Measurements from ENCODE around the gene GSG1.

Gene GSG1

DNA sequence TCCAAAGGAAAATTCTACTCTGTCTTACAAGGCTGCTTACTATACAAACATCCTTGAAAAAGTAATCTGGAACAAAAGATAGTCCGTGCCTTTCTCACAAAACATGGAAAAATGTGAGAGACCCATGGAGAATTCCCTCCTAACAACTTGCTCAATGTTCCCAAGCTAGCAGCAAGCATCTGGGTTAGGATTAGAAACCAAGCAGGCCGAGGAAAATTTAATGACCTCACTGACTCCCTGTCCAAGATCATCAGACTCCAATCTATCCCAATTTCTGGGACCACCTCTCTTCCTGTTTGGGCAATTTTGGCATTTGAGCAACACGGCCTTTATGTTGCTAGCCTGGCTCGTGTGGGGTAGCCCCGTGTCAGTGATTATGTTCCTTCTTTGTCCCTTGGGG is 18.1 kb upstream of the GSG1 start:
- in situ Hi-C loops (cut with HindIII; ENCODE audit: low sequenced_read_pairs): no loop called here

- in situ Hi-C loops (cut with HindIII; ENCODE audit: low sequenced_read_pairs): no loop called here
Measured at GRCh38 chr12:13120413-13120812, 16.9 kb upstream of the GSG1 start.

GRCh38 chr12:13119826-13120225 is 16.4 kb upstream of the GSG1 start:
- in situ Hi-C loops (cut with HindIII; ENCODE audit: low sequenced_read_pairs): no loop called here

- in situ Hi-C loops (cut with HindIII; ENCODE audit: low sequenced_read_pairs): no loop called here
Measured at GRCh38 chr12:13117029-13117428, 13.6 kb upstream of the GSG1 start.

- in situ Hi-C loops (cut with HindIII; ENCODE audit: low sequenced_read_pairs): no loop called here
Measured at GRCh38 chr12:13116259-13116658, 12.8 kb upstream of the GSG1 start.

GRCh38 chr12:13114251-13115052 is 11.0 kb upstream of the GSG1 start:
- in situ Hi-C loops (cut with HindIII; ENCODE audit: low sequenced_read_pairs): no loop called here

DNA sequence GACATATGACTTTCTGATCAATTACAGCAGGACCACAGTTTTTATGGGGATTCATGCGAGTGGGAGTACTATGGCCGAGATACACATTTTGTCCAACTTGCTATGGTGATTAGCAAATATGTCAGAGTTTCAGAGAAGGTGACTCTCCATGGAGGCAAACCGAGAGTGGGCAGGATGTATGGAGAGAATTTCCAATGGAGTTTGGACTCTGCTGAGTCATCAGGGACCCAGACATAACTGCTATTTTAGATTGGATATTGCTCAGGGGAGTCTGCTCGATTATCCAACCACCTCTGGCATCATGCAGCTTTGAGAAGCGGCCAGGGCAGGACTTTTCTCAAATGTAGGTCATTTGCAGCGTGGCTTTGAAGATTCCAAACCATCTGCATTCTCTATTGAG is 9.5 kb upstream of the GSG1 start:
- in situ Hi-C loops (cut with HindIII; ENCODE audit: low sequenced_read_pairs): no loop called here

DNA sequence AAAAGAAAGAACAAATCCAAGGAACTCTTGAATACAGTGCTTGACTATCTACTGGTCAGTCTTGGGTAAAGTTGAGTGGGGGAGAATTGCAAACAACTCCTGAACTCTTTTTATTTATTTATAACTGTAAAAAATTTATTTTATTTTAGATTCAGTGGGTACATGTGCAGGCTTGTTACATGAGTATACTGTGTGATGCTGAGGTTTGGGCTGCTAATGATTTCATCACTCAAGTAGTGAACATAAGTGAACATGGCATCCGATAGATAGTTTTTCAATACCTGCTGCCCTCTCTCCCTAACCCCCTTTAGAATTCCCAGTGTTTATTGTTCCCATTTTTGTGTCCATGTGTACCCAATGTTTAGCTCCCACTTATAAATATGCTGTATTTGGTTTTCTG is 3.2 kb upstream of the GSG1 start:
- in situ Hi-C loops (cut with HindIII; ENCODE audit: low sequenced_read_pairs): no loop called here

DNA sequence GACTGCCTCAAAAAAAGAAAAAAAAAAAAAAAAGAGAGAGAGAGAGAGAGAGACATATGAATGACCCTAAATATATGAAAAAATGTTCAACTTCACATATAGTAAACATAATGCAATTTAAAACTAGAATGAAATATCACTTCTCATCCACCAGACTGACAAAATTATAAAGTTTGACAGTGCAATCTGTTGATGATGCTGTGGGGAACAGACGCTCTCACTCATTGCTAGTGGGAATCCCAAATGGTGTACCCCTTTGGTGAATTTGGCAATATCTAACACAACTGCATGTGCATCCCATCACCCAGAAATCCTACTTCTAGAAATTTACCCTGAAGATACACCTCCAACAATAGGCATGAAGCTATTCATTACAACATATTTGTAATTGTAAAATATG is 2.3 kb upstream of the GSG1 start:
- in situ Hi-C loops (cut with HindIII; ENCODE audit: low sequenced_read_pairs): no loop called here

GRCh38 chr12:13104409-13104808 is 942 bp upstream of the GSG1 start:
- in situ Hi-C loops (cut with HindIII; ENCODE audit: low sequenced_read_pairs): no loop called here

GRCh38 chr12:13102461-13103195 is 839 bp downstream of the GSG1 start:
- in situ Hi-C loops (cut with HindIII; ENCODE audit: low sequenced_read_pairs): no loop called here

DNA sequence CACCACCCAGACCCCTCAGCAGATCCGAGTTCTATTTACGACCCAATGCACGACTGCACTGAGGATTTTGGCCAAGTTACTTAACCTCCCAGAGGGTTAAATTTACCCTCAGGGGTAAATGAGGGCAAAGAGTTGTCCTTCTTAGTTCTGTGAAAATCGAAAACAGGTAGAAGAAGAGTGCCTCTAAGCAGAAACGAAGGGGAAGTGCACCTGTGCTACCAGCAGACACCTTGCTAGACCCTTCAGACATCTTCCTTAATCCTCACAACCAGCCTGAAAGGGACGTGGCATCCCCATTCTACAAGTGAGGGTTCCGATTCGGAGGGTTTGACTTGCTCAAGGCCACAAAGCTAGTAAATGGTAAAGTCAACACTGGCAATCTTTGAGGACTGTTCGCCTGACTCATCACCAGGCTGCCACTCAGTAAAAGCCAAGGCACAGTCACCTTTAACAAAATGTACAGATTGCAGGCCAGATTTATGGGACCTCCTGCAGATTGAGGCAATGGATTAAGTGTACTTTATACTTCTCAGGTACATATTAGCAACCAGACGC is 1.6 kb downstream of the GSG1 start:
- in situ Hi-C loops (cut with HindIII; ENCODE audit: low sequenced_read_pairs): no loop called here

GRCh38 chr12:13100882-13101769 is 2.3 kb downstream of the GSG1 start:
- in situ Hi-C loops (cut with HindIII; ENCODE audit: low sequenced_read_pairs): no loop called here

- in situ Hi-C loops (cut with HindIII; ENCODE audit: low sequenced_read_pairs): no loop called here
Measured at GRCh38 chr12:13100605-13100881, 2.9 kb downstream of the GSG1 start.

- in situ Hi-C loops (cut with HindIII; ENCODE audit: low sequenced_read_pairs): no loop called here
Measured at GRCh38 chr12:13099844-13100604, 3.4 kb downstream of the GSG1 start.

DNA sequence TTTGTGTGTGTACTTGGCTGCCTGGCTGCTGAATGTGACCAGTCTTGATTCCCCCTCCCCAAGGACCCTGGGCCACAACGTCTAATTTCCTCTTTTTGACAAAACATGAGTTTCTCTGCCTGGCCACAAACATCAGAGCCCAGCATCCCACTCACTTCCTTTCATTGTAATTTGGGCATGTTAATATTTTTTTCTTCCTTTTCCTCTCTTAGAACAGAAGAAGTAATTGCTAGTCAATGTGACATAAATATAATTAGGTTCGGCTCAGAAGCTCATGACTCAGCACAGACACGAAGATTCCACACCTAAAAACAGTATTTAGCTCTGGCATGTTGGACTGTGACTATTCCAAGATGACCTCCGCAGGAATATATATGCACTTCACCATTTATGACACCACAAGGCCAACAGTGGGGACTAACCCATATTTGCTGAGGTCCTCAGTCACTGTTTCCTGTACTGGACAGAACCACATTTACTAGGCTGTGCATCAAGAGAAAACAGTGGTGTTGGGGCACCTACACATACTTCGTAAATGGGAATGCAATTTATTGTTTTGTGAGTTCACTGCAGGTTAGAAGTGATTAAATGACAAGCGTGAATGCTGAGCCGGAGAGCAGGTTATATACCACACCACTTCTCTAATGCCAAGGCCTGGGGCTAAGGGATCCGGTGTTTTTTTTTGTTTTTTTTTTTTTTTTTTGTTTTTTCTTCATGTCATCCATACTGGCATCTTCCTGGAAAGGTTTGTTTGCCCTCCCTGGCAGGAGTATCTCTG is 4.2 kb downstream of the GSG1 start:
- in situ Hi-C loops (cut with HindIII; ENCODE audit: low sequenced_read_pairs): no loop called here

GRCh38 chr12:13097491-13098011 is 5.9 kb downstream of the GSG1 start:
- in situ Hi-C loops (cut with HindIII; ENCODE audit: low sequenced_read_pairs): no loop called here

DNA sequence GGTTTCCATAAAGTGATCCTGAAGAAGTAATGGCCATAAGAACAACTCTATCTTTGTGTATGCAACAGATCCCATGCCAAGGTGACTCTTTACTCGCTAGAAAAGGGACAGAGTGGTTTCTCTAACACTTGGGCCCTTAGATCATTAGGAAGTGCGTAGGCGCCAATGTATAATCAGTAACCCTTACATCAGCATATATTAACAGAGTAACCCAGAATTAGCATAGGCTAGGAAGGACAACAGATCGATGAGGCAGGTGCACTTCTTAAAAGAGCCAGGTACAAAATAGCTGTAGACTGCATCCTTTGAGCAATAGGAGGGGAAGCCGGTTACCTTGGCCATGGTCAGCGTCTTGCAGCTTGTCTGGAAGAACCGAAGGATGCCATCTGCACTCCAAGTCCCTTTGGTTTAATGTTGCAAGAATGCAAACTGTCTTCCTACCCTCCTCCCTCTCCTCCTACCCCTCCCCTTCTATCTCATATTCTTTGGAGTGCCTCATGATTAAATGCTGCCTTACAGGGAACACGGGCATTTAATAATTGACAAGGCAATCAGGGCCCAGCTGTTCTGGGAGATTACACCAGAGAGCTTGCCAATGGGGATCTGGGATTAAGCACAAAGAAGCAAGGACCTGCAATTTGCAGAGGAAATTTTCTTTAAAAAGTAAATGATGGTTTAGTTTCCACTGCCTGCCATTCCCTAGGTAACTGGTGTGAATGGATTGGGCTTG is 8.0 kb downstream of the GSG1 start:
- in situ Hi-C loops (cut with HindIII; ENCODE audit: low sequenced_read_pairs): no loop called here

DNA sequence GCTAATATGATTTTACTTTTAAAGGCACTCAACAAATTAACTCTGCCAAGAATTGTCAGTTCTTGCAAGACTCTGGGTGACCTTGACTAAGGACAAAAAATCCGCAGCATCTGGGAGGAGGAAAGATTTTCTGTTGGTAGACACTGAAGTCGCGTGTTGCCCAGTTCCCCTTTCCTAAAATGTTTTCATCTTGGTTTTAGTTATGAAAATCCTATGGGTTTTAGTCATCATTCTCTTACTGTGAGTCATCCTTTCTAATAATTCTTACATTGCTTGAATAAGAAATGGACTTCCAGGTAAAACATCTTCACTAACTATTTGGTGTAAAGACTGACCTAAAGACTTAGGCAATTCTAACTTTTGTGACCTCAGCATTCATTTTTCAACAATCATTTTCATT is 9.1 kb downstream of the GSG1 start:
- in situ Hi-C loops (cut with HindIII; ENCODE audit: low sequenced_read_pairs): no loop called here

Measured in endothelial cell of hepatic sinusoid (primary cell).